K562 (cell line): ENCODE data around the gene BTBD2. TPM values are rescaled to one million over a fixed set of nuclear protein-coding genes. Genes with fewer than 3 reads are reported as not detected.

Experiments used
- AFF4 ChIP-seq: sonication (generic); formaldehyde crosslinking; IDR thresholded peaks from 2 replicates; pipeline ENCODE4 v1.8.0; 2023; ENCODE audit warnings: mild to moderate bottlenecking, missing genetic modification reagents
- CBX2 ChIP-seq: fragments of 200-600 bp; sonication (generic); IDR thresholded peaks from one replicate; pipeline ENCODE4 v1.6.1; 2012; ENCODE audit warnings: mild to moderate bottlenecking, low read length, inconsistent platforms; ENCODE audit not compliant: insufficient read depth, poor library complexity, severe bottlenecking
- CBX8 ChIP-seq: fragments of 200-600 bp; sonication (generic); IDR thresholded peaks from 2 replicates; pipeline ENCODE4 v1.6.1; 2012; ENCODE audit warnings: borderline replicate concordance, mixed run types, low read depth, mild to moderate bottlenecking, moderate library complexity, mixed read lengths, low read length, control low read depth, inconsistent platforms; ENCODE audit not compliant: poor library complexity, severe bottlenecking; ENCODE audit errors: extremely low read depth
- HBP1 ChIP-seq: fragments of 450-650 bp; formaldehyde crosslinking; IDR thresholded peaks from 2 replicates; pipeline ENCODE4 v1.4.0; 2022; ENCODE audit warnings: missing genetic modification characterization
- HDAC3 ChIP-seq: fragments of 450-650 bp; IDR thresholded peaks from 2 replicates; pipeline ENCODE4 v1.6.1; 2018; ENCODE audit warnings: borderline replicate concordance, mild to moderate bottlenecking, moderate library complexity; ENCODE audit not compliant: partially characterized antibody
- HMGN3 ChIP-seq: IDR thresholded peaks from 2 replicates; pipeline ENCODE4 v1.6.1; 2011; ENCODE audit warnings: borderline replicate concordance, low read depth, mild to moderate bottlenecking, mixed read lengths, low read length; ENCODE audit not compliant: insufficient read length; ENCODE audit errors: extremely low read depth
- HNRNPL ChIP-seq: fragments of 200-400 bp; formaldehyde crosslinking; IDR thresholded peaks from 2 replicates; pipeline ENCODE4 v1.6.1; 2017; ENCODE audit warnings: low read depth, mild to moderate bottlenecking, low read length
- MEIS2 ChIP-seq: fragments of 450-650 bp; IDR thresholded peaks from 2 replicates; pipeline ENCODE4 v1.6.1; 2014; ENCODE audit warnings: mild to moderate bottlenecking; ENCODE audit not compliant: partially characterized antibody
- NELFE ChIP-seq: IDR thresholded peaks from 2 replicates; pipeline ENCODE4 v1.6.1; 2011; ENCODE audit warnings: mild to moderate bottlenecking; ENCODE audit not compliant: insufficient read depth, insufficient read length
- NFE2L1 ChIP-seq: fragments of 450-650 bp; IDR thresholded peaks from 2 replicates; pipeline ENCODE4 v1.6.1; 2016; ENCODE audit warnings: missing genetic modification characterization, low read depth, mild to moderate bottlenecking, missing compliant biosample characterization, moderate library complexity, borderline replicate concordance
- PHTF2 ChIP-seq: fragments of 250-450 bp; sonication (Bioruptor Pico); IDR thresholded peaks from 2 replicates; pipeline ENCODE4 v1.5.0; 2021; ENCODE audit warnings: mild to moderate bottlenecking
- SAFB ChIP-seq: fragments of 200-400 bp; formaldehyde crosslinking; IDR thresholded peaks from 2 replicates; pipeline ENCODE4 v1.6.1; 2017; ENCODE audit warnings: low read depth, low read length, borderline replicate concordance
- ZFP36 ChIP-seq: fragments of 150-350 bp; IDR thresholded peaks from 2 replicates; pipeline ENCODE4 v1.6.1; 2018; ENCODE audit warnings: low read length, low read depth; ENCODE audit not compliant: partially characterized antibody
- ZFP91 ChIP-seq: sonication (generic); formaldehyde crosslinking; IDR thresholded peaks from 2 replicates; pipeline ENCODE4 v1.8.0; 2022; ENCODE audit warnings: mild to moderate bottlenecking, missing genetic modification reagents
- ZNF444 ChIP-seq: fragments of 250-450 bp; sonication (Bioruptor Pico); IDR thresholded peaks from 2 replicates; pipeline ENCODE4 v1.4.0; 2020; ENCODE audit warnings: mild to moderate bottlenecking, moderate library complexity
- ZNF785 ChIP-seq: fragments of 250-450 bp; sonication (Bioruptor Pico); IDR thresholded peaks from 2 replicates; pipeline ENCODE4 v1.4.0; 2020; ENCODE audit warnings: mild to moderate bottlenecking
- ZNF830 ChIP-seq: fragments of 250-450 bp; sonication (Bioruptor Pico); IDR thresholded peaks from 2 replicates; pipeline ENCODE4 v1.5.0; 2021; ENCODE audit warnings: mild to moderate bottlenecking
- polyA plus RNA-seq, 8 experiments: library from polyadenylated mRNA; depleted of rRNA in 4 of 8; stranded (reverse) in 5 of 8; unstranded in 3 of 8; fragments of >200 nt; fragmentation: Nextera tagmentation in 2 of 8; fragmentation: Illumina TruSeq in 1 of 8; extraction: Ambion mirVana in 2 of 8; extraction: Trizol in 1 of 8; gene quantifications; 2 replicates each; pipeline versions ENCODE4 v1.2.1 to v1.2.3, GENCODE V29; 2011 to 2014; ENCODE audit warnings: inconsistent platforms in 1 of 8, missing spikeins in 1 of 8
- total RNA-seq, 7 experiments: library from RNA; depleted of rRNA in 6 of 7; stranded (reverse); fragments of >200 nt in 6 of 7; fragmentation: Illumina TruSeq in 2 of 7; extraction: Trizol in 2 of 7; gene quantifications; 2 replicates each; pipeline versions ENCODE4 v1.2.1 to v1.2.3, GENCODE V29; 2011 to 2021; ENCODE audit warnings: low replicate concordance in 1 of 7
- TF ChIP-seq, protein P1 (sequence below): fragments of 250-450 bp; sonication (Bioruptor Pico); IDR thresholded peaks from 2 replicates; pipeline ENCODE4 v1.5.1; 2021; ENCODE audit warnings: mild to moderate bottlenecking

Gene BTBD2
- total and polyA plus RNA-seq, 9 of the 15 experiments (the other 6 are each of a cell fraction or from before 2014, with no cell fraction given) = 0.10 to 15.6 (median 6.9) TPM

GRCh38 chr19:2059422-2060201 lies 44.1 kb upstream of the BTBD2 start (continued):
- TF ChIP-seq NELFE (no peak), CBX2 (no peak), NFE2L1 (tag) (no peak), MEIS2 (no peak), HDAC3 (no peak), PHTF2 (0 out of 2 replicates have a peak, but pooled peaks have one; percentile 10), ZNF830 (CRISPR knock-in tag) (0 out of 2 replicates have a peak, but pooled peaks have one; percentile 69), HNRNPL (peak; percentile 82), HMGN3 (peak; percentile 95), ZNF444 (no peak), AFF4 (CRISPR knock-in tag) (peak; percentile 95), ZNF785 (CRISPR knock-in tag) (no peak), ZFP91 (no peak), HBP1 (CRISPR knock-in tag) (peak; percentile 4; the same call in 1 of the 2 replicates), ZFP36 (no peak), SAFB (peak; percentile 83; the same call in 1 of the 2 replicates), CBX8 (no peak)
- TF ChIP-seq, protein P1, sequence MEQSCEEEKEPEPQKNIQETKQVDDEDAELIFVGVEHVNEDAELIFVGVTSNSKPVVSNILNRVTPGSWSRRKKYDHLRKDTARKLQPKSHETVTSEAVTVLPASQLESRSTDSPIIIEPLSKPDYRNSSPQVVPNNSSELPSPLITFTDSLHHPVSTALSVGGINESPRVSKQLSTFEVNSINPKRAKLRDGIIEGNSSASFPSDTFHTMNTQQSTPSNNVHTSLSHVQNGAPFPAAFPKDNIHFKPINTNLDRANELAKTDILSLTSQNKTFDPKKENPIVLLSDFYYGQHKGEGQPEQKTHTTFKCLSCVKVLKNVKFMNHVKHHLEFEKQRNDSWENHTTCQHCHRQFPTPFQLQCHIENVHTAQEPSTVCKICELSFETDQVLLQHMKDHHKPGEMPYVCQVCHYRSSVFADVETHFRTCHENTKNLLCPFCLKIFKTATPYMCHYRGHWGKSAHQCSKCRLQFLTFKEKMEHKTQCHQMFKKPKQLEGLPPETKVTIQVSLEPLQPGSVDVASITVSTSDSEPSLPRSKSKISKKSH (CRISPR knock-in tag) = no peak
